Measurements from ENCODE around the gene SUPT5H.

DNA sequence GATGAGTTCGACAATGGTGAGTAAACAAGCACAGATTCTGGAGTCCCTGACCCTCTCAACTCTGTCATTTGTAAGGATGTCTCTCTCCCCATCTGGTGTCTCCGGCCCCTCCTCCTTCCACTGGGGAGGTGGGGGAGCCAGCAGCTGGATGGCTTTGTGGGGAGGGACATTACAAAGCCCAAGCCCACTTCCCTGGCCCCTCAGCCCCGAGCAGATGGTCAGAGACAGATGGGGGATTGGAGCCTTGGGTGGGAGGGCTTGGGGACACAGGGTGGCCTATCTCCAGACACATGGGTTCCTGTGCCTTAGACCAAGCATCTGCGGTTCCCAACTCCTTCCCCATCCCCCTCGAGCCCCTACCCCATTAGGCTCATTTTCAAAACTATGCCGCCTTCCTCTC lies 37.8 kb downstream of the SUPT5H start:
- no peak for TF ChIP-seq POLR2A (IDR thresholded peaks at IDR 0.05)
- TF ChIP-seq, protein P1, sequence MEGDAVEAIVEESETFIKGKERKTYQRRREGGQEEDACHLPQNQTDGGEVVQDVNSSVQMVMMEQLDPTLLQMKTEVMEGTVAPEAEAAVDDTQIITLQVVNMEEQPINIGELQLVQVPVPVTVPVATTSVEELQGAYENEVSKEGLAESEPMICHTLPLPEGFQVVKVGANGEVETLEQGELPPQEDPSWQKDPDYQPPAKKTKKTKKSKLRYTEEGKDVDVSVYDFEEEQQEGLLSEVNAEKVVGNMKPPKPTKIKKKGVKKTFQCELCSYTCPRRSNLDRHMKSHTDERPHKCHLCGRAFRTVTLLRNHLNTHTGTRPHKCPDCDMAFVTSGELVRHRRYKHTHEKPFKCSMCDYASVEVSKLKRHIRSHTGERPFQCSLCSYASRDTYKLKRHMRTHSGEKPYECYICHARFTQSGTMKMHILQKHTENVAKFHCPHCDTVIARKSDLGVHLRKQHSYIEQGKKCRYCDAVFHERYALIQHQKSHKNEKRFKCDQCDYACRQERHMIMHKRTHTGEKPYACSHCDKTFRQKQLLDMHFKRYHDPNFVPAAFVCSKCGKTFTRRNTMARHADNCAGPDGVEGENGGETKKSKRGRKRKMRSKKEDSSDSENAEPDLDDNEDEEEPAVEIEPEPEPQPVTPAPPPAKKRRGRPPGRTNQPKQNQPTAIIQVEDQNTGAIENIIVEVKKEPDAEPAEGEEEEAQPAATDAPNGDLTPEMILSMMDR (IDR thresholded peaks at IDR 0.05), result no peak
- no peak for TF ChIP-seq EP300 (IDR thresholded peaks at IDR 0.05)

All from ovary (tissue), 3 donors.